Measurements from ENCODE around the gene TMEM270. TPM values are rescaled to one million over a fixed set of nuclear protein-coding genes. Genes with fewer than 3 reads are reported as not detected.

Gene TMEM270
- total and polyA plus RNA-seq, 2 donors (not counting 1 experiment from before 2014, with no cell fraction given): not detected

DNA sequence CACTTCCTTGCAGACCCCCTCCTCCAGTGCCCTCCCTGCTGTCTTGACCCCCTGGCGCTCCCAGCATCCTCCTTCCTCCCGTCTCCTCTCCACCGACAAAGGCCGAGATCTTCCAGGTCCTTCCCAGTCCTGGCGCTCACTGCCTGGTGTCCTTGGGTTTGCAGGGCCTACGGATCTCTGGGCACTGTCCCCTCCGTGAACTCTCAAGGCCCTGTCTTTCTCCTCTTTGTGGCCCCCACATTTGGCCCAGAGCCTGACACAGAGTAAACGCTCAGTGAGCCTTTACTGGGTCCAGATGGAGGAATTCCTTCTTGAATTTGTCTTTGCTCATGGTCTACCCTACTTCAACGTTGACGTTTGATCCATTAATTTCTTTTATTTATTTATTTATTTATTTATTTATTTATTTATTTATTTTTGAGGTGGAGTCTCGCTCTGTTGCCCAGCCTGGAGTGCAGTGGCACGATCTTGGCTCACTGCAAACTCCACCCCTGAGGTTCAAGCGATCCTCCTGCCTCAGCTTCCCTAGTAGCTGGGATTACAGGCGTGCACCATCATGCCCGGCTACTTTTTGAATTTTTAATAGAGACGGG lies 29.7 kb downstream of the TMEM270 start:
- 97% methylated on average over 11 of the region's 16 CpGs for WGBS (ENCODE audit: insufficient coverage)
- no peaks in the 10 kb centered on the region for H4K20me1 ChIP-seq (ENCODE audit: control insufficient read depth, insufficient read depth, low read length, poor library complexity, severe bottlenecking)
- no peaks in the 10 kb centered on the region for H3K4me1 ChIP-seq (ENCODE audit: control insufficient read depth in 2 of 2, insufficient read depth in 2 of 2, low read length in 2 of 2)
- no peak overlapping the region for H3K4me2 ChIP-seq (replicated peaks; ENCODE audit: low read depth, low read length, poor library complexity, severe bottlenecking)
- ATAC-seq (ENCODE audit: low read depth): no peak
- H3K27me3 ChIP-seq (replicated peaks in 1 of 4; ENCODE audit: control extremely low read depth in 1 of 4, control insufficient read depth in 3 of 4, insufficient read depth in 4 of 4, low read length in 3 of 4): peaks cover 0 to 17% (median 4%) of the 10 kb centered on the region in 4 experiments
- no peak overlapping the region for H3K27ac ChIP-seq (ENCODE audit: low read length in 2 of 2)
- H3K4me3 ChIP-seq (ENCODE audit: control extremely low read depth in 1 of 5, extremely low read depth in 1 of 5, insufficient read depth in 1 of 5, low read depth in 2 of 5, low read length in 4 of 5): no peak overlapping the region
- Mint-ChIP-seq H3K27me3 (peaks cover 34% of the 10 kb centered on the region), H3K9me3 (ENCODE audit: insufficient read depth) (no peaks in the 10 kb centered on the region), H3K4me3 (no peak overlapping the region), H3K4me1 (no peaks in the 10 kb centered on the region), H3K27ac (no peak overlapping the region)
- H3K9ac ChIP-seq (ENCODE audit: low read length): no peak overlapping the region
- DNase-seq: no peak
- ChIA-PET POLR2A (no interaction called here), CTCF (no interaction called here)
- no peaks in the 10 kb centered on the region for H3K9me3 ChIP-seq (ENCODE audit: control extremely low read depth in 1 of 3, control insufficient read depth in 2 of 3, insufficient read depth in 1 of 3, low read length in 2 of 3)
- TF ChIP-seq, protein P1, sequence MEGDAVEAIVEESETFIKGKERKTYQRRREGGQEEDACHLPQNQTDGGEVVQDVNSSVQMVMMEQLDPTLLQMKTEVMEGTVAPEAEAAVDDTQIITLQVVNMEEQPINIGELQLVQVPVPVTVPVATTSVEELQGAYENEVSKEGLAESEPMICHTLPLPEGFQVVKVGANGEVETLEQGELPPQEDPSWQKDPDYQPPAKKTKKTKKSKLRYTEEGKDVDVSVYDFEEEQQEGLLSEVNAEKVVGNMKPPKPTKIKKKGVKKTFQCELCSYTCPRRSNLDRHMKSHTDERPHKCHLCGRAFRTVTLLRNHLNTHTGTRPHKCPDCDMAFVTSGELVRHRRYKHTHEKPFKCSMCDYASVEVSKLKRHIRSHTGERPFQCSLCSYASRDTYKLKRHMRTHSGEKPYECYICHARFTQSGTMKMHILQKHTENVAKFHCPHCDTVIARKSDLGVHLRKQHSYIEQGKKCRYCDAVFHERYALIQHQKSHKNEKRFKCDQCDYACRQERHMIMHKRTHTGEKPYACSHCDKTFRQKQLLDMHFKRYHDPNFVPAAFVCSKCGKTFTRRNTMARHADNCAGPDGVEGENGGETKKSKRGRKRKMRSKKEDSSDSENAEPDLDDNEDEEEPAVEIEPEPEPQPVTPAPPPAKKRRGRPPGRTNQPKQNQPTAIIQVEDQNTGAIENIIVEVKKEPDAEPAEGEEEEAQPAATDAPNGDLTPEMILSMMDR (IDR thresholded peaks at IDR 0.05): no peak
- TF ChIP-seq EZH2 (IDR thresholded peaks at IDR 0.05; ENCODE audit: borderline replicate concordance, insufficient read depth, low read depth, low read length, poor library complexity, severe bottlenecking): no peak
- no peaks in the 10 kb centered on the region for H3K79me2 ChIP-seq (ENCODE audit: control insufficient read depth, insufficient read depth, low read length)
- intact Hi-C loops (cut with micrococcal nuclease): no loop called here
- no peaks in the 10 kb centered on the region for H3K36me3 ChIP-seq (replicated peaks in 1 of 2; ENCODE audit: control extremely low read depth in 1 of 2, control insufficient read depth in 1 of 2, extremely low read depth in 1 of 2, insufficient read depth in 2 of 2, low read length in 1 of 2)
- H2AFZ ChIP-seq (ENCODE audit: insufficient read depth, low read depth, low read length, poor library complexity, severe bottlenecking): no peak overlapping the region

DNA sequence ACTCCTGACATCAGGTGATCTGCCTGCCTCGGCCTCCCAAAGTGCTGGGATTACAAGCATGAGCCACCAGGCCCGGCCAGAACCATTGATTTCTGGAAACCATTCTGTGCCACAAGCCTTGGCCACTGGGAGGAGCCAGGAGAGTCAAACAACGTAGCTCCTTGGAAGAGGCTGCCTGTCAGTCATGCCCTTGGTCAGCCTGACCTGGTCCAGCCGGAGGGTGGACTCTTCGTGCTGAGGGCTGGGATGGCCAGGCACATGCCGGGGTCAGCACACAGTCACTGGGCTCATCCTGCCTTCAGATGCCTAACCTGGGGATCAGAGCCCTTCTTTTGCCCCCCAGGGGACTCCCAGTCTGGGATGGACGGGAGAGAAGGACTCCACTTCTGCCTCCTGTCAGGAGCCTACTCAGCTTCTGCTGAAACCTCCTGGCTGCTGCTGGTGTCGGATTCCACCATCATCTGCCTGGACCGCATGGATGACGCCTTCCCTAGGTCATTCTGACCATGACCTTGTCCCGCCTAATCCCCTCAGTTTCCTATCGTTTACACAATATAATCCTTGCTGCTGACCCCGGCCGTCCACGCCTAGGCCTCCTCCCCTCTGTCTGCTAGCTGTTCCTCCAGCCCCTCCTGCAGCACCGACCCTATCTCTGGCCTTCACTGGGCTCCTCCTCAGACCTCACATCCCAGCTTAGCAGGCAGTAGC lies 30.4 kb downstream of the TMEM270 start:
- H3K9ac ChIP-seq (ENCODE audit: low read length): no peak overlapping the region
- POLR2A ChIA-PET: no interaction called here
- no peak overlapping the region for H3K4me3 Mint-ChIP-seq

More for the DNA sequence above, 30.4 kb downstream of the TMEM270 start:
- H3K27ac ChIP-seq (ENCODE audit: low read length in 2 of 2): no peak overlapping the region
- H3K36me3 ChIP-seq (replicated peaks in 1 of 2; ENCODE audit: control extremely low read depth in 1 of 2, control insufficient read depth in 1 of 2, extremely low read depth in 1 of 2, insufficient read depth in 2 of 2, low read length in 1 of 2): no peaks in the 10 kb centered on the region
- H3K4me1 ChIP-seq (ENCODE audit: control insufficient read depth in 2 of 2, insufficient read depth in 2 of 2, low read length in 2 of 2): no peaks in the 10 kb centered on the region
- peaks cover 0 to 16% (median 4%) of the 10 kb centered on the region in 4 experiments for H3K27me3 ChIP-seq (replicated peaks in 1 of 4; ENCODE audit: control extremely low read depth in 1 of 4, control insufficient read depth in 3 of 4, insufficient read depth in 4 of 4, low read length in 3 of 4)
- ATAC-seq (ENCODE audit: low read depth) (no peak), DNase-seq (no peak)
- H3K9me3 Mint-ChIP-seq (ENCODE audit: insufficient read depth): no peaks in the 10 kb centered on the region
- no peaks in the 10 kb centered on the region for H3K9me3 ChIP-seq (ENCODE audit: control extremely low read depth in 1 of 3, control insufficient read depth in 2 of 3, insufficient read depth in 1 of 3, low read length in 2 of 3)
- no peaks in the 10 kb centered on the region for H3K4me1 Mint-ChIP-seq
- H3K27me3 Mint-ChIP-seq: peaks cover 28% of the 10 kb centered on the region
- 91% methylated on average over 16 of the region's 16 CpGs for WGBS (ENCODE audit: insufficient coverage)
- no peak overlapping the region for H3K4me2 ChIP-seq (replicated peaks; ENCODE audit: low read depth, low read length, poor library complexity, severe bottlenecking)
- CTCF ChIA-PET: no interaction called here
- H3K27ac Mint-ChIP-seq: no peak overlapping the region
- no peaks in the 10 kb centered on the region for H3K79me2 ChIP-seq (ENCODE audit: control insufficient read depth, insufficient read depth, low read length)
- no peak overlapping the region for H3K4me3 ChIP-seq (ENCODE audit: control extremely low read depth in 1 of 5, extremely low read depth in 1 of 5, insufficient read depth in 1 of 5, low read depth in 2 of 5, low read length in 4 of 5)
- TF ChIP-seq, protein P1 (IDR thresholded peaks at IDR 0.05): no peak
- TF ChIP-seq EZH2 (IDR thresholded peaks at IDR 0.05; ENCODE audit: borderline replicate concordance, insufficient read depth, low read depth, low read length, poor library complexity, severe bottlenecking): no peak
- intact Hi-C loops (cut with micrococcal nuclease): no loop called here
- no peak overlapping the region for H2AFZ ChIP-seq (ENCODE audit: insufficient read depth, low read depth, low read length, poor library complexity, severe bottlenecking)
- H4K20me1 ChIP-seq (ENCODE audit: control insufficient read depth, insufficient read depth, low read length, poor library complexity, severe bottlenecking): no peaks in the 10 kb centered on the region

Measured in B cell (primary cell).